OCI-LY7 (cell line): ENCODE data around the gene CSDE1. TPM values are rescaled to one million over a fixed set of nuclear protein-coding genes. Genes with fewer than 3 reads are reported as not detected.
A peak's percentile ranks its signal among the peaks of the same experiment; 100 is the strongest.

ENCODE experiments used
- BruUV-seq: library from RNA; stranded (reverse); fragments of 400-500 nt; replicated peaks from 2 replicates; lab custom pipeline; 2021; lab: Mats Ljungman, UMichigan
- CTCF ChIA-PET: fragments of 300-600 bp; sonication (Branson Sonifier 250); formaldehyde crosslinking; loops from one replicate; lab custom pipeline; 2022; ENCODE audit warnings: antibody characterized with exemption; ENCODE audit not compliant: unreplicated experiment; lab: Charles Lee
- POLR2A ChIA-PET: fragments of 300-600 bp; sonication (Branson Sonifier 250); formaldehyde crosslinking; loops from one replicate; lab custom pipeline; 2022; ENCODE audit warnings: antibody characterized with exemption; lab: Charles Lee
- DNase-seq: peaks from one replicate; pipeline ENCODE4 v3.0.0-alpha.2; 2015; ENCODE audit warnings: low spot score
- H2AFZ ChIP-seq: fragments of 200-600 bp; sonication (generic), shearing (Covaris generic); 2 replicates; pipeline ENCODE4 v1.6.1; 2014; ENCODE audit warnings: mild to moderate bottlenecking, antibody characterized with exemption, low read length, moderate library complexity
- H3K27ac ChIP-seq: fragments of 200-600 bp; sonication (generic); 2 replicates; pipeline ENCODE4 v1.5.1; 2014; ENCODE audit warnings: mixed run types, low read depth, mild to moderate bottlenecking, moderate library complexity, low read length, inconsistent platforms; ENCODE audit not compliant: poor library complexity, severe bottlenecking
- H3K36me3 ChIP-seq: fragments of 200-600 bp; sonication (generic); 2 replicates; pipeline ENCODE4 v1.6.1; 2014; ENCODE audit warnings: mild to moderate bottlenecking, antibody characterized with exemption, low read length, moderate library complexity, mixed read lengths; ENCODE audit not compliant: insufficient read depth
- H3K4me1 ChIP-seq: fragments of 200-600 bp; sonication (generic); 2 replicates; pipeline ENCODE4 v1.5.1; 2014; ENCODE audit warnings: mild to moderate bottlenecking, low read length; ENCODE audit not compliant: insufficient read depth, poor library complexity, severe bottlenecking
- H3K4me2 ChIP-seq: fragments of 200-600 bp; sonication (generic); 2 replicates; pipeline ENCODE4 v1.6.1; 2014; ENCODE audit warnings: mild to moderate bottlenecking, low read length
- H3K4me3 ChIP-seq: fragments of 200-600 bp; sonication (generic); 2 replicates; pipeline ENCODE4 v1.5.1; 2014; ENCODE audit warnings: mild to moderate bottlenecking, low read depth, low read length; ENCODE audit not compliant: poor library complexity, severe bottlenecking
- H3K79me2 ChIP-seq: fragments of 200-600 bp; sonication (generic); 2 replicates; pipeline ENCODE4 v1.6.1; 2016; ENCODE audit warnings: low read depth, mild to moderate bottlenecking, low read length, moderate library complexity, mixed read lengths; ENCODE audit not compliant: insufficient read depth
- H3K9me2 ChIP-seq: fragments of 200-600 bp; sonication (generic); 2 replicates; pipeline ENCODE4 v1.6.1; 2016; ENCODE audit warnings: mild to moderate bottlenecking, low read length, mixed read lengths; ENCODE audit not compliant: insufficient read depth
- H3K9me3 ChIP-seq: fragments of 200-600 bp; sonication (generic); 2 replicates; pipeline ENCODE4 v1.6.1; 2014; ENCODE audit warnings: mild to moderate bottlenecking, mixed run types, low read length, mixed read lengths
- H4K20me1 ChIP-seq: fragments of 200-600 bp; sonication (generic); 2 replicates; pipeline ENCODE4 v1.6.1; 2014; ENCODE audit warnings: mild to moderate bottlenecking, antibody characterized with exemption, low read length, moderate library complexity, mixed read lengths; ENCODE audit not compliant: insufficient read depth
- EZH2phosphoT487 ChIP-seq: fragments of 200-600 bp; sonication (generic); IDR thresholded peaks from 2 replicates; pipeline ENCODE4 v1.6.1; 2018; ENCODE audit warnings: low read depth, borderline replicate concordance, mild to moderate bottlenecking, mixed run types, antibody characterized with exemption, low read length, moderate library complexity, mixed read lengths
- intact Hi-C: fragments of 100-400 bp; cut with micrococcal nuclease; formaldehyde crosslinking; loops from one replicate; pipeline ENCODE4 v1.10.0; 2022; ENCODE audit not compliant: unreplicated experiment
- total RNA-seq, 2 experiments: library from RNA; depleted of rRNA in 1 of 2; stranded (reverse); fragments of >200 nt in 1 of 2; shearing (Covaris generic) in 1 of 2; gene quantifications; 2 replicates each; pipeline ENCODE4 v1.2.3, GENCODE V29; 2014 to 2022
- TF ChIP-seq, protein P1 (sequence below): fragments of 200-600 bp; sonication (generic); conservative IDR thresholded peaks from 2 replicates; pipeline ENCODE4 v1.5.1; 2014; ENCODE audit warnings: mild to moderate bottlenecking, antibody characterized with exemption, low read length, moderate library complexity, mixed read lengths

CSDE1 gene
- total RNA-seq, 2 experiments from 2014 or later: 177 to 426 TPM

DNA sequence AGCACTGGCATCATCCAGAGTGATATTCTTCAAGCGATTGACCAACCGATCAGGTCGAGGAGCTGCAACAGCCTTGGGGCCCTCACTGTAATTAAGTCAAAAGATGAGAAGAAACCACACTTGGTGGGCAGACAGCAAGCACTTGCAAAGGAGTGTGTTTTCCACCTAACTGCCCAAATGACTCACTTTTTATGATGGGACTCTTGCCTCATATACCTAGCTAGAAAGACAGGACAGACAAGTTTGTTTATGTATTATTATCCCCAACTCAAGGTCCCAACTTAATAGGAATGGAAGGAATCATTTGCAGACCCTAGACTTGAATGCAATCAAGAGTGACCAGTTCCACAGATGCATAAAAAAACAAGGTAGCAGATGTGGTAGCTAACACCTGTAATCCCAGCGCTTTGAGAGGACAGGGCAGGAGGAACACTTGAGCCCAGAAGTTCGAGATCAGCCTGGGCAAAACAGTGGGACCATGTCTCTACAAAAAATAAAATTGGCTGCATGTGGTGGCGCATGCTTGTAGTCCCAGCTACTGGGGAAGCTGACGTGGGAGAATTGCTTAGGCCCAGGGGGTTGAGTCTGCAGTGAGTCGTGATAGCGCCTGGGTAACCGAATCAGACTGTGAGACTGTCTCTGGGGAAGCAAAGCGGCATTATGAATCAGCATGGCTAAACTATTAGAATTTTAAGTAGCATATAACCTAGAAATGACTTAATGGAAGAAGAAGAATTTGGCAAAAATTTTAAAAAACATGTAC lies 38.9 kb downstream of the CSDE1 start:
- Histone ChIP-seq H4K20me1 (no peaks in the 10 kb centered on the region), H3K4me1 (peaks cover 16% of the 10 kb centered on the region), H3K36me3 (peaks cover 94% of the 10 kb centered on the region), H3K27ac (no peak overlapping the region), H3K4me2 (no peak overlapping the region), H3K79me2 (peaks cover 35% of the 10 kb centered on the region), H3K9me2 (no peaks in the 10 kb centered on the region), H3K9me3 (no peaks in the 10 kb centered on the region), H3K4me3 (no peak overlapping the region), H2AFZ (no peak overlapping the region)
- BruUV-seq: no TSS peak
- TF ChIP-seq EZH2phosphoT487: no peak
- TF ChIP-seq, protein P1, sequence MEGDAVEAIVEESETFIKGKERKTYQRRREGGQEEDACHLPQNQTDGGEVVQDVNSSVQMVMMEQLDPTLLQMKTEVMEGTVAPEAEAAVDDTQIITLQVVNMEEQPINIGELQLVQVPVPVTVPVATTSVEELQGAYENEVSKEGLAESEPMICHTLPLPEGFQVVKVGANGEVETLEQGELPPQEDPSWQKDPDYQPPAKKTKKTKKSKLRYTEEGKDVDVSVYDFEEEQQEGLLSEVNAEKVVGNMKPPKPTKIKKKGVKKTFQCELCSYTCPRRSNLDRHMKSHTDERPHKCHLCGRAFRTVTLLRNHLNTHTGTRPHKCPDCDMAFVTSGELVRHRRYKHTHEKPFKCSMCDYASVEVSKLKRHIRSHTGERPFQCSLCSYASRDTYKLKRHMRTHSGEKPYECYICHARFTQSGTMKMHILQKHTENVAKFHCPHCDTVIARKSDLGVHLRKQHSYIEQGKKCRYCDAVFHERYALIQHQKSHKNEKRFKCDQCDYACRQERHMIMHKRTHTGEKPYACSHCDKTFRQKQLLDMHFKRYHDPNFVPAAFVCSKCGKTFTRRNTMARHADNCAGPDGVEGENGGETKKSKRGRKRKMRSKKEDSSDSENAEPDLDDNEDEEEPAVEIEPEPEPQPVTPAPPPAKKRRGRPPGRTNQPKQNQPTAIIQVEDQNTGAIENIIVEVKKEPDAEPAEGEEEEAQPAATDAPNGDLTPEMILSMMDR: no peak
- intact Hi-C loops: loop anchor here (5.0 to 10.0 kb wide), 2 partner anchors 33 to 144 kb away; no protein-coding TSS in a partner anchor
- no peak for DNase-seq
- ChIA-PET POLR2A (interaction anchor here (1.3 kb wide), 1 partner anchor 21 kb away, joined by 4 read pairs; no protein-coding TSS in a partner anchor), CTCF (no interaction called here)

DNA sequence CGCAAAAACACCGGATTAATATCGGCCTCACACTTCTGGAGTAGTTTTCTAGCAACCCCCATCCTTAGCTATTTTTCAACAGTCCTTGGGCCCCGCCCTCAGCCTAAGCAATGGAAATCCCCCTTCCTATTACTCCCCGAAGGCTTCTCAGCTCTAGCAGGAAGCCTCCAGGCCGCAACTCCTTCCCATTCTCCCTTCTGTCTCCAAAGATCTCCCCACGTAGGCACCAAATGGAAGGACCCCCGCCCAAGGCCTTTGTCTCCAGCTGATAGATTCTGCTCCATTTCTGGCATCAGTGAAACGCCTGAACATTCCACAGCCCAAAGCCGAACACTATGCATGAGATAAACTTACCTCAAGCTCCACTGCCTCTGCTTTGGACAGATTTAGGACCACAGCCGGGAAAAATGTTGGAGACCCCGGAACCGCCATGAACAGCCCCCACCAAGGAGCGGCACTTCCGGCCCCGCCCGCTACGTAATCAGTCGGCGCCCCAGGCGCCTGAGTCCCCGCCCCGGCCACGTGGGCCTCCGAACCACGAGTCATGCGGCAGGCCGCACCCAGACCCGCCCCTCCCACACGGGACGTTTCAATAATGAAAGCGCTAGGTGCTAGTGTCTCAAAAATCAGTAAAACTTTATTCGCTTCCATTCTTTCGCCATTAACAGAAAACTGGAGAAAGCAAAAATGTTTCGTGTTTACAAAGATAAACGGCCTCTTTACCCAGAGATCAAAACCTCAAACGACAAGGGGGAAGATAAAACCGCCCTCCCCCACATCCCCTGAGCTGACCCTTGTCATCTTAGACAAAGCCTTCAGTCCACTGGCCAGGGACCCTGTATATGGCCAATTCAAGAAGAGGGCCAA lies 41.2 kb downstream of the CSDE1 start, which contains the start of gene NRAS:
Gene NRAS, minus strand, starts transcription at position 468 of the 867 bp plus-strand sequence. CDS start 611 bp downstream, outside the sequence.
- no peaks in the 10 kb centered on the region for H3K9me3 ChIP-seq
- peak within 1 kb of the TSS; percentile 54 for H3K27ac ChIP-seq
- DNase-seq: peak; percentile 94
- peak within 1 kb of the TSS; percentile 68 for H2AFZ ChIP-seq
- no peaks in the 10 kb centered on the region for H4K20me1 ChIP-seq
- peak within 1 kb of the TSS; percentile 93 for H3K4me2 ChIP-seq
- BruUV-seq: no TSS peak
- no peaks in the 10 kb centered on the region for H3K9me2 ChIP-seq
- H3K36me3 ChIP-seq: peaks cover 94% of the 10 kb centered on the region
- intact Hi-C loops: loop anchor here (2.0 to 10.0 kb wide), 3 partner anchors 36 to 142 kb away; partner anchors contain the start of gene SIKE1
- ChIA-PET CTCF (interaction anchor here (0.8 kb wide), 1 partner anchor 370 kb away, joined by 3 read pairs; no protein-coding TSS in a partner anchor), POLR2A (interaction anchor here (0.8 to 2.8 kb wide), 10 partner anchors 10 to 370 kb away, joined by 3 to 16 read pairs (median 4); partner anchors contain the start of gene CSDE1)
- H3K4me3 ChIP-seq: peak within 1 kb of the TSS; percentile 87
- peaks cover 16% of the 10 kb centered on the region for H3K4me1 ChIP-seq
- TF ChIP-seq EZH2phosphoT487: no peak
- TF ChIP-seq, protein P1: no peak
- peaks cover 31% of the 10 kb centered on the region for H3K79me2 ChIP-seq
